Measurements from ENCODE around the gene UPK1A. TPM values are rescaled to one million over a fixed set of nuclear protein-coding genes. Genes with fewer than 3 reads are reported as not detected.

UPK1A gene
- total and polyA plus RNA-seq, 2 donors (not counting 3 experiments of a cell fraction or from before 2014, with no cell fraction given) = not detected

GRCh38 chr19:35703343-35703742 lies 37.0 kb downstream of the UPK1A start:
- H3K79me2 ChIP-seq (ENCODE audit: control insufficient read depth, insufficient read depth, low read length) = no peaks in the 10 kb centered on the region
- no peaks in the 10 kb centered on the region for H3K4me1 ChIP-seq (ENCODE audit: control insufficient read depth, extremely low read depth, insufficient read depth, low read length)
- no peak for TF ChIP-seq JUN (IDR thresholded peaks at IDR 0.05; ENCODE audit: borderline replicate concordance, insufficient read depth, insufficient read length, low read depth)
- no peak for TF ChIP-seq CTCF (IDR thresholded peaks at IDR 0.05; ENCODE audit: extremely low read depth in 1 of 2, insufficient read depth in 1 of 2, low read depth in 1 of 2, low read length in 2 of 2)
- no peak for TF ChIP-seq POLR2AphosphoS5 (IDR thresholded peaks at IDR 0.05; ENCODE audit: insufficient read depth, low read depth, low read length)
- no peak for TF ChIP-seq POLR2A (IDR thresholded peaks at IDR 0.05; ENCODE audit: low read depth, low read length)
- TF ChIP-seq FOS (IDR thresholded peaks at IDR 0.05; ENCODE audit: borderline replicate concordance, insufficient read depth, low read length) = no peak
- TF ChIP-seq EZH2 (IDR thresholded peaks at IDR 0.05; ENCODE audit: borderline replicate concordance, low read depth, low read length, severe bottlenecking) = no peak
- TF ChIP-seq MAX (IDR thresholded peaks at IDR 0.05; ENCODE audit: insufficient read depth, insufficient read length) = no peak
- no peak for TF ChIP-seq MYC (IDR thresholded peaks at IDR 0.05; ENCODE audit: low read depth, low read length)
- no peak for TF ChIP-seq GATA2 (IDR thresholded peaks at IDR 0.05; ENCODE audit: insufficient read depth, insufficient read length, low read depth, low read length)
- ChIA-PET CTCF (interaction anchor here (0.6 to 2.5 kb wide), 6 partner anchors 9 to 350 kb away, joined by 3 to 12 read pairs (median 4); no protein-coding TSS in a partner anchor), POLR2A (no interaction called here)
- H3K27ac ChIP-seq (ENCODE audit: insufficient read depth, low read depth, low read length) = no peak overlapping the region
- no peaks in the 10 kb centered on the region for H3K36me3 ChIP-seq (ENCODE audit: control insufficient read depth in 2 of 2, extremely low read depth in 1 of 2, insufficient read depth in 2 of 2, low read length in 2 of 2)
- BruUV-seq (replicated peaks) = no TSS peak
- H3K9me1 ChIP-seq (replicated peaks; ENCODE audit: control insufficient read depth, extremely low read depth, insufficient read depth, low read length) = no peaks in the 10 kb centered on the region
- H3K4me2 ChIP-seq (ENCODE audit: insufficient read depth, low read length) = no peak overlapping the region
- FAIRE-seq (no peak), DNase-seq (ENCODE audit: low read depth, low spot score) (no peak)
- H2AFZ ChIP-seq (ENCODE audit: low read depth, low read length) = no peak overlapping the region
- intact Hi-C loops (cut with micrococcal nuclease) (no loop called here), dilution Hi-C loops (cut with MboI; ENCODE audit: extremely low pct_ligation_motif_present, low sequenced_read_pairs) (no loop called here)
- no peak overlapping the region for H3K4me3 ChIP-seq (replicated peaks in 1 of 3; ENCODE audit: insufficient read depth in 1 of 3, low read depth in 1 of 3, low read length in 3 of 3)
- no peak overlapping the region for H3K9ac ChIP-seq (replicated peaks; ENCODE audit: extremely low read depth, insufficient read depth, low read length)
- no peaks in the 10 kb centered on the region for H3K27me3 ChIP-seq (ENCODE audit: control insufficient read depth in 2 of 2, insufficient read depth in 2 of 2, low read length in 2 of 2)
- no peaks in the 10 kb centered on the region for H4K20me1 ChIP-seq (replicated peaks; ENCODE audit: control insufficient read depth, extremely low read depth, insufficient read depth, low read length)
- no peaks in the 10 kb centered on the region for H3K9me3 ChIP-seq (replicated peaks; ENCODE audit: control insufficient read depth, insufficient read depth, low read length)
